Muscle layer of duodenum (tissue), 2 donors: Measurements from ENCODE around the gene DDX18.
A peak's percentile ranks its signal among the peaks of the same experiment; 100 is the strongest.
"Not testable (repeated sequence)": the region's sequence is repeated elsewhere in the genome, so short reads cannot be mapped to it uniquely, and the experiment has no call there.

Source experiments
- H3K27ac ChIP-seq: one replicate; pipeline ENCODE4 v1.7.0; 2013; ENCODE audit warnings: mild to moderate bottlenecking, low read length
- H3K27me3 ChIP-seq: one replicate; pipeline ENCODE4 v1.7.0; 2013; ENCODE audit warnings: low read depth, mild to moderate bottlenecking, control low read depth, low read length
- H3K36me3 ChIP-seq, 2 donors: one replicate each; pipeline ENCODE4 v1.7.0; 2013; ENCODE audit warnings: low read length in 2 of 2, control low read depth in 1 of 2, mild to moderate bottlenecking in 1 of 2; ENCODE audit not compliant: insufficient read depth in 2 of 2, control insufficient read depth in 1 of 2
- H3K4me1 ChIP-seq, 2 donors: one replicate each; pipeline ENCODE4 v1.7.0; 2013; ENCODE audit warnings: low read length in 2 of 2, mild to moderate bottlenecking in 2 of 2, control low read depth in 1 of 2, moderate library complexity in 1 of 2; ENCODE audit not compliant: insufficient read depth in 2 of 2, control insufficient read depth in 1 of 2
- H3K4me3 ChIP-seq, 2 donors: one replicate each; pipeline ENCODE4 v1.7.0; 2013; ENCODE audit warnings: low read length in 2 of 2, low read depth in 1 of 2, mild to moderate bottlenecking in 1 of 2
- H3K9me3 ChIP-seq, 2 donors: one replicate each; pipeline ENCODE4 v1.7.0; 2013; ENCODE audit warnings: low read length in 2 of 2, control low read depth in 1 of 2, mild to moderate bottlenecking in 1 of 2; ENCODE audit not compliant: control insufficient read depth in 1 of 2
- donor health status: healthy.

Gene DDX18

GRCh38 chr2:117803644-117804325, 10.7 kb upstream of the DDX18 start:
- H3K27me3 ChIP-seq, H3K36me3 ChIP-seq, H3K9me3 ChIP-seq, H3K4me3 ChIP-seq, H3K27ac ChIP-seq, H3K4me1 ChIP-seq: not testable (repeated sequence)

DNA sequence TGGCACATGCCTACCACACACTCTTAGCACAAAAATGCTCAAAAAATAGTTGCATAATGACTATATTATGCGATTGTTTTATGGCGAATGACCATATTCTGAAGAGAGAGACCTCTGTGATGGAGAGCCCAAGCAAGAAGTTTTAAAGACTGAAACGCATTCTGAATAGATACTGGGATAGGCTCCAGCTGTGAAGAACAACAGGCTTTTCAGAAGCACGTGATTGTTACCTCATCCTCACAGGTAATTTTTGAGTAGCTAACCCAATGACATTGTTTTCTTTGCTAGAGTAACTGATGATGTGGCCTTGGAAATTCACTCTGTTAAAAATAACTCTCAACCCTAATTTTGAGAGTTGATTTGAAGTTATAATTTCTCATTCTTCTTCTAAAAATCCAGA, 2.0 kb upstream of the DDX18 start:
- H3K27me3 ChIP-seq: no peaks in the 10 kb centered on the region
- peaks cover 11 to 19% of the 10 kb centered on the region in 2 donors for H3K4me1 ChIP-seq
- H3K4me3 ChIP-seq: no peak overlapping the region
- no peak overlapping the region for H3K27ac ChIP-seq
- peaks cover 3% of the 10 kb centered on the region in 2 donors for H3K36me3 ChIP-seq
- no peaks in the 10 kb centered on the region for H3K9me3 ChIP-seq

DNA sequence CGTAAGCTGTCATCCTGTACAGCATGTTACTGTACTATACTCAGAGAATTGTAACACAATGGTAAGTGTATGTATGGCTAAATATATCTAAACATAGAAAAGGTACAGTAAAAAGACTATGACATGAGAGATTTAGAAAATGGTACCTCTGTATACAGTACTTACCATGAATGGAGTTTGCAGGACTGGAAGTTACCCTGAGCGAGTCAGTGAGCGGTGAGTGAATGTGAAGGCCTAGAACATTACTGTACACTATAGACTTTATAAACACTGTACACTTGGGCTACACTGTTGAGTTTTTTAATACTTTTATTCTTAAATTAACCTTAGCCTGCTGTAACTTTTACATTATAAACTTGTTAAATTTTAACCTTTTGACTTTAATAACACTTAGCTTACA, 1.5 kb downstream of the DDX18 start:
- no peaks in the 10 kb centered on the region for H3K9me3 ChIP-seq
- peaks cover 11 to 19% of the 10 kb centered on the region in 2 donors for H3K4me1 ChIP-seq
- no peaks in the 10 kb centered on the region for H3K27me3 ChIP-seq
- H3K4me3 ChIP-seq: peak overlapping the region; percentile 91 to 96
- peak overlapping the region; percentile 88 for H3K27ac ChIP-seq
- peaks cover 36% of the 10 kb centered on the region in 2 donors for H3K36me3 ChIP-seq

GRCh38 chr2:117818921-117819320, 4.4 kb downstream of the DDX18 start:
- H3K9me3 ChIP-seq: no peaks in the 10 kb centered on the region
- peaks cover 62 to 66% of the 10 kb centered on the region in 2 donors for H3K36me3 ChIP-seq
- no peak overlapping the region for H3K4me3 ChIP-seq
- peaks cover 11 to 19% of the 10 kb centered on the region in 2 donors for H3K4me1 ChIP-seq
- no peak overlapping the region for H3K27ac ChIP-seq
- no peaks in the 10 kb centered on the region for H3K27me3 ChIP-seq

- H3K27ac ChIP-seq: no peak overlapping the region
- peaks cover 7 to 16% of the 10 kb centered on the region in 2 donors for H3K4me1 ChIP-seq
- peaks cover 76 to 79% of the 10 kb centered on the region in 2 donors for H3K36me3 ChIP-seq
- H3K4me3 ChIP-seq: no peak overlapping the region
- no peaks in the 10 kb centered on the region for H3K9me3 ChIP-seq
- no peaks in the 10 kb centered on the region for H3K27me3 ChIP-seq
Observed at GRCh38 chr2:117820444-117820843, 6.0 kb downstream of the DDX18 start.

DNA sequence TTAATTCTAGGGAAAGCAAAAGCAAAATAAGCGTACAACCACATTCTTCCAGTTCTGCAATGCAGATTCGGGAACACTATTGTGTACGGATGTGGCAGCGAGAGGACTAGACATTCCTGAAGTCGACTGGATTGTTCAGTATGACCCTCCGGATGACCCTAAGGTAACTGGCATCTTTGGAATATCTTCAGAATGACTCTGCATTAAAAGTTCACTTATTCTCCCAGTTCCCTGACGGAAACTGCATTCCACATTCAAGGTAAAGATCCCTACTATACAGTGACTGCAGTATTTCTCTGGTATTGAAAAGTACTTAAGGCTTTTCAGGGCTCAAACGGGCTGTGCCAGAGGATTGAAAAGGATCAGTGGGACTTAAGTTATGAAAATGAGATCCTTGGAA, 10.9 kb downstream of the DDX18 start:
- no peak overlapping the region for H3K27ac ChIP-seq
- H3K4me1 ChIP-seq: no peaks in the 10 kb centered on the region
- H3K27me3 ChIP-seq: no peaks in the 10 kb centered on the region
- H3K4me3 ChIP-seq: no peak overlapping the region
- H3K9me3 ChIP-seq: no peaks in the 10 kb centered on the region
- H3K36me3 ChIP-seq: peaks cover 87 to 92% of the 10 kb centered on the region in 2 donors

- H3K9me3 ChIP-seq, H3K4me3 ChIP-seq, H3K27me3 ChIP-seq, H3K27ac ChIP-seq, H3K4me1 ChIP-seq: not testable (repeated sequence)
- peaks cover 74 to 88% of the 10 kb centered on the region in 2 donors for H3K36me3 ChIP-seq
Observed at GRCh38 chr2:117827464-117827863, 13.0 kb downstream of the DDX18 start.

DNA sequence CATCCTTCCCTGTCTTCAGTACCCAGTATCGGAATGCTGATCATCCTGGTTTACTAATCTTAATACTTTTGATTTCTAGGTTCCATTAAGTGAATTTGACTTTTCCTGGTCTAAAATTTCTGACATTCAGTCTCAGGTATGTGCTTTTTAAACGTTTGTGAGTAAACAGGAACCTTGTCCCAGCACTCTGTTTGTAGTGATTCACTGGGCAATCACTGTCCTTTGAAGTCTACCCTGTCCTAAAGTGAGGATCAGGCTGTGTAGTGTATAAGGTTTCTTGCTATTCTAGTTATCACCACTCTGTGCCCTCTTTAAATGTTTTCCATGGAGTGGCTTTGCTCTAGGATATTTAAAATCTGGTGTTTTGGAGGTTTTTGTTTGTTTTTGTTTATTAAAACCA, 14.4 kb downstream of the DDX18 start:
- Histone ChIP-seq H3K9me3 (no peaks in the 10 kb centered on the region), H3K27me3 (no peaks in the 10 kb centered on the region), H3K27ac (no peak overlapping the region), H3K4me3 (no peak overlapping the region), H3K36me3 (peaks cover 73 to 91% of the 10 kb centered on the region in 2 donors), H3K4me1 (no peaks in the 10 kb centered on the region)

- Histone ChIP-seq H3K27me3 (no peaks in the 10 kb centered on the region), H3K4me1 (no peaks in the 10 kb centered on the region), H3K4me3 (no peak overlapping the region), H3K36me3 (peaks cover 43 to 63% of the 10 kb centered on the region in 2 donors), H3K27ac (no peak overlapping the region), H3K9me3 (no peaks in the 10 kb centered on the region)
Observed at GRCh38 chr2:117832332-117832731, 17.8 kb downstream of the DDX18 start.

- Histone ChIP-seq H3K27me3 (no peaks in the 10 kb centered on the region), H3K36me3 (peaks cover 43 to 56% of the 10 kb centered on the region in 2 donors), H3K9me3 (no peaks in the 10 kb centered on the region), H3K4me3 (no peak overlapping the region), H3K27ac (no peak overlapping the region), H3K4me1 (no peaks in the 10 kb centered on the region)
Observed at GRCh38 chr2:117832905-117833613, 18.6 kb downstream of the DDX18 start.

- H3K27ac ChIP-seq: no peak overlapping the region
- H3K27me3 ChIP-seq: no peaks in the 10 kb centered on the region
- H3K4me1 ChIP-seq: no peaks in the 10 kb centered on the region
- no peak overlapping the region for H3K4me3 ChIP-seq
- peaks cover 34 to 48% of the 10 kb centered on the region in 2 donors for H3K36me3 ChIP-seq
- H3K9me3 ChIP-seq: no peaks in the 10 kb centered on the region
Observed at GRCh38 chr2:117833911-117834310, 19.4 kb downstream of the DDX18 start.
